Measurements from ENCODE around the gene ROBO2. TPM values are rescaled to one million over a fixed set of nuclear protein-coding genes. Genes with fewer than 3 reads are reported as not detected.

The ROBO2 gene
- total and polyA plus RNA-seq, 10 of the 15 experiments (the other 5 are each of a cell fraction or from before 2014, with no cell fraction given) = 0.22 to 2.5 (median 0.81) TPM

DNA sequence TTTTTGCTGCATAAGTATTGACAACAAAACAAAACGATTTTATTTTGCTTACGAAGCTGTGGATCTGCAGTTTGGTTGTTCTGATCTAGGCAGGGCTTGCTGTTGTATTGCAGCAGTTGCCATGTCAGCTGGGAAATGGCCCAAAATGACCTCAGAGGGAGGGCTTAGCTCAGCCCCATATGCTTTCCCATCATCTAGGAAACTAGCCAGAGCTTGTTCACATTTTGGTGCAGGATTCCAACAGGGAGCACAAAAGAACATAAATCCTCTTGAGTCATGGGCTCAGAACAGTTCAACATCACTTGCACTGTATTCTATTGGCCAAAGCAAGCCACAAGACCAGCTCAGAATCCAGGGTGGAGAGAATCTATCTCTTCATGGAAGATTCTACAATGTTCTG is 42.2 kb upstream of the ROBO2 start:
- no peaks in the 10 kb centered on the region for H3K9me3 ChIP-seq (replicated peaks; ENCODE audit: control insufficient read depth, insufficient read depth, low read length)
- no peak overlapping the region for H2AFZ ChIP-seq (ENCODE audit: control insufficient read depth, low read depth, low read length)
- ChIA-PET CTCF (no interaction called here), RAD21 (ENCODE audit: unreplicated experiment) (interaction anchor here (1.2 kb wide), 2 partner anchors 8 to 11 kb away, joined by 3 read pairs; no protein-coding TSS in a partner anchor), SMC1A (ENCODE audit: uncharacterized antibody, unreplicated experiment) (interaction anchor here (1.2 kb wide), 1 partner anchor 28 kb away, joined by 3 read pairs; no protein-coding TSS in a partner anchor), POLR2A (interaction anchor here (1.3 kb wide), 1 partner anchor 10 kb away, joined by 3 read pairs; no protein-coding TSS in a partner anchor)
- no TSS peak for BruUV-seq (replicated peaks)
- intact Hi-C loops (cut with micrococcal nuclease; ENCODE audit: unreplicated experiment) (no loop called here), in situ Hi-C loops (cut with MboI) (no loop called here)
- 3% methylated on average over 2 of the region's 2 CpGs for WGBS (ENCODE audit: insufficient coverage, insufficient replicate concordance, low lambda C conversion rate, missing lambda C conversion rate)
- H4K20me1 ChIP-seq (ENCODE audit: control insufficient read depth, insufficient read depth) = no peaks in the 10 kb centered on the region
- no peak overlapping the region for H3K4me3 ChIP-seq
- FAIRE-seq = no peak
- ATAC-seq = no peak
- no peak for DNase-seq (ENCODE audit: low read depth, low spot score)
- H3K79me2 ChIP-seq (ENCODE audit: control insufficient read depth, insufficient read depth, low read length) = no peaks in the 10 kb centered on the region
- no peak overlapping the region for H3K4me2 ChIP-seq (ENCODE audit: control insufficient read depth, insufficient read depth)
- no peaks in the 10 kb centered on the region for H3K36me3 ChIP-seq (ENCODE audit: control insufficient read depth in 2 of 2, insufficient read depth in 2 of 2, low read length in 1 of 2)
- no peaks in the 10 kb centered on the region for H3K4me1 ChIP-seq (ENCODE audit: control insufficient read depth, insufficient read depth, low read length)
- H3K27me3 ChIP-seq (replicated peaks in 1 of 2; ENCODE audit: control insufficient read depth in 2 of 2, insufficient read depth in 2 of 2, low read length in 1 of 2) = no peaks in the 10 kb centered on the region
- no peak overlapping the region for H3K9ac ChIP-seq (ENCODE audit: control insufficient read depth, insufficient read depth, low read length)
- H3K27ac ChIP-seq (ENCODE audit: control insufficient read depth, insufficient read depth) = no peak overlapping the region
- TF ChIP-seq SREBF1 (IDR thresholded peaks at IDR 0.05; ENCODE audit: low read length) = no peak
- no peak for TF ChIP-seq MTA3 (IDR thresholded peaks at IDR 0.05; ENCODE audit: borderline replicate concordance, low read length)
- TF ChIP-seq, protein P1, sequence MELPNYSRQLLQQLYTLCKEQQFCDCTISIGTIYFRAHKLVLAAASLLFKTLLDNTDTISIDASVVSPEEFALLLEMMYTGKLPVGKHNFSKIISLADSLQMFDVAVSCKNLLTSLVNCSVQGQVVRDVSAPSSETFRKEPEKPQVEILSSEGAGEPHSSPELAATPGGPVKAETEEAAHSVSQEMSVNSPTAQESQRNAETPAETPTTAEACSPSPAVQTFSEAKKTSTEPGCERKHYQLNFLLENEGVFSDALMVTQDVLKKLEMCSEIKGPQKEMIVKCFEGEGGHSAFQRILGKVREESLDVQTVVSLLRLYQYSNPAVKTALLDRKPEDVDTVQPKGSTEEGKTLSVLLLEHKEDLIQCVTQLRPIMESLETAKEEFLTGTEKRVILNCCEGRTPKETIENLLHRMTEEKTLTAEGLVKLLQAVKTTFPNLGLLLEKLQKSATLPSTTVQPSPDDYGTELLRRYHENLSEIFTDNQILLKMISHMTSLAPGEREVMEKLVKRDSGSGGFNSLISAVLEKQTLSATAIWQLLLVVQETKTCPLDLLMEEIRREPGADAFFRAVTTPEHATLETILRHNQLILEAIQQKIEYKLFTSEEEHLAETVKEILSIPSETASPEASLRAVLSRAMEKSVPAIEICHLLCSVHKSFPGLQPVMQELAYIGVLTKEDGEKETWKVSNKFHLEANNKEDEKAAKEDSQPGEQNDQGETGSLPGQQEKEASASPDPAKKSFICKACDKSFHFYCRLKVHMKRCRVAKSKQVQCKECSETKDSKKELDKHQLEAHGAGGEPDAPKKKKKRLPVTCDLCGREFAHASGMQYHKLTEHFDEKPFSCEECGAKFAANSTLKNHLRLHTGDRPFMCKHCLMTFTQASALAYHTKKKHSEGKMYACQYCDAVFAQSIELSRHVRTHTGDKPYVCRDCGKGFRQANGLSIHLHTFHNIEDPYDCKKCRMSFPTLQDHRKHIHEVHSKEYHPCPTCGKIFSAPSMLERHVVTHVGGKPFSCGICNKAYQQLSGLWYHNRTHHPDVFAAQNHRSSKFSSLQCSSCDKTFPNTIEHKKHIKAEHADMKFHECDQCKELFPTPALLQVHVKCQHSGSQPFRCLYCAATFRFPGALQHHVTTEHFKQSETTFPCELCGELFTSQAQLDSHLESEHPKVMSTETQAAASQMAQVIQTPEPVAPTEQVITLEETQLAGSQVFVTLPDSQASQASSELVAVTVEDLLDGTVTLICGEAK (IDR thresholded peaks at IDR 0.05; ENCODE audit: borderline replicate concordance) = no peak
- TF ChIP-seq CEBPZ (IDR thresholded peaks at IDR 0.05; ENCODE audit: low read depth, low read length) = no peak
- no peak for TF ChIP-seq EGR1 (IDR thresholded peaks at IDR 0.05; ENCODE audit: borderline replicate concordance in 1 of 2, low read depth in 2 of 2, low read length in 2 of 2)
- TF ChIP-seq CBX5 (IDR thresholded peaks at IDR 0.05; ENCODE audit: low read depth) = no peak
- TF ChIP-seq FOXK2 (IDR thresholded peaks at IDR 0.05) = no peak
- no peak for TF ChIP-seq POU2F2 (IDR thresholded peaks at IDR 0.05; ENCODE audit: borderline replicate concordance, low read depth, low read length)
- no peak for TF ChIP-seq NFXL1 (IDR thresholded peaks at IDR 0.05; ENCODE audit: borderline replicate concordance)
- no peak for TF ChIP-seq EZH2 (IDR thresholded peaks at IDR 0.05; ENCODE audit: borderline replicate concordance, control insufficient read depth, low read depth, low read length)
- no peak for TF ChIP-seq YY1 (IDR thresholded peaks at IDR 0.05; ENCODE audit: low read depth, low read length)
- TF ChIP-seq, protein P2, sequence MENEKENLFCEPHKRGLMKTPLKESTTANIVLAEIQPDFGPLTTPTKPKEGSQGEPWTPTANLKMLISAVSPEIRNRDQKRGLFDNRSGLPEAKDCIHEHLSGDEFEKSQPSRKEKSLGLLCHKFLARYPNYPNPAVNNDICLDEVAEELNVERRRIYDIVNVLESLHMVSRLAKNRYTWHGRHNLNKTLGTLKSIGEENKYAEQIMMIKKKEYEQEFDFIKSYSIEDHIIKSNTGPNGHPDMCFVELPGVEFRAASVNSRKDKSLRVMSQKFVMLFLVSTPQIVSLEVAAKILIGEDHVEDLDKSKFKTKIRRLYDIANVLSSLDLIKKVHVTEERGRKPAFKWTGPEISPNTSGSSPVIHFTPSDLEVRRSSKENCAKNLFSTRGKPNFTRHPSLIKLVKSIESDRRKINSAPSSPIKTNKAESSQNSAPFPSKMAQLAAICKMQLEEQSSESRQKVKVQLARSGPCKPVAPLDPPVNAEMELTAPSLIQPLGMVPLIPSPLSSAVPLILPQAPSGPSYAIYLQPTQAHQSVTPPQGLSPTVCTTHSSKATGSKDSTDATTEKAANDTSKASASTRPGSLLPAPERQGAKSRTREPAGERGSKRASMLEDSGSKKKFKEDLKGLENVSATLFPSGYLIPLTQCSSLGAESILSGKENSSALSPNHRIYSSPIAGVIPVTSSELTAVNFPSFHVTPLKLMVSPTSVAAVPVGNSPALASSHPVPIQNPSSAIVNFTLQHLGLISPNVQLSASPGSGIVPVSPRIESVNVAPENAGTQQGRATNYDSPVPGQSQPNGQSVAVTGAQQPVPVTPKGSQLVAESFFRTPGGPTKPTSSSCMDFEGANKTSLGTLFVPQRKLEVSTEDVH (IDR thresholded peaks at IDR 0.05; ENCODE audit: low read depth, partially characterized antibody) = no peak
- TF ChIP-seq CEBPB (IDR thresholded peaks at IDR 0.05; ENCODE audit: borderline replicate concordance in 1 of 2, low read depth in 2 of 2, low read length in 2 of 2) = no peak

Measured in GM12878 (cell line).